Kidney epithelial cell (primary cell): ENCODE results near the gene IPPK. TPM values are rescaled to one million over a fixed set of nuclear protein-coding genes. Genes with fewer than 3 reads are reported as not detected.

ENCODE experiments used
- DNase-seq: peaks from one replicate; pipeline ENCODE4 v3.0.0-alpha.2; 2010; ENCODE audit warnings: low read depth
- H3K27me3 ChIP-seq: 2 replicates; pipeline ENCODE4 v1.6.0; 2011; ENCODE audit warnings: low read length; ENCODE audit not compliant: control insufficient read depth, insufficient read depth
- H3K36me3 ChIP-seq: 2 replicates; pipeline ENCODE4 v1.5.1; 2011; ENCODE audit warnings: low read length; ENCODE audit not compliant: control insufficient read depth, insufficient read depth
- H3K4me3 ChIP-seq: 2 replicates; pipeline ENCODE4 v1.5.1; 2011; ENCODE audit warnings: low read depth, mild to moderate bottlenecking, control low read depth, low read length
- total RNA-seq: library from RNA; depleted of rRNA; stranded (reverse); fragments of >200 nt; gene quantifications from 2 replicates; pipeline ENCODE4 v1.2.3, GENCODE V29; 2015
- TF ChIP-seq, protein P1 (sequence below): IDR thresholded peaks from 2 replicates; pipeline ENCODE4 v1.5.1; 2011; ENCODE audit warnings: mild to moderate bottlenecking, moderate library complexity, low read length, control low read depth, inconsistent platforms; ENCODE audit not compliant: insufficient read depth, poor library complexity, severe bottlenecking

The IPPK gene
- total RNA-seq, 1 donor from 2014 or later: 8.5 TPM

DNA sequence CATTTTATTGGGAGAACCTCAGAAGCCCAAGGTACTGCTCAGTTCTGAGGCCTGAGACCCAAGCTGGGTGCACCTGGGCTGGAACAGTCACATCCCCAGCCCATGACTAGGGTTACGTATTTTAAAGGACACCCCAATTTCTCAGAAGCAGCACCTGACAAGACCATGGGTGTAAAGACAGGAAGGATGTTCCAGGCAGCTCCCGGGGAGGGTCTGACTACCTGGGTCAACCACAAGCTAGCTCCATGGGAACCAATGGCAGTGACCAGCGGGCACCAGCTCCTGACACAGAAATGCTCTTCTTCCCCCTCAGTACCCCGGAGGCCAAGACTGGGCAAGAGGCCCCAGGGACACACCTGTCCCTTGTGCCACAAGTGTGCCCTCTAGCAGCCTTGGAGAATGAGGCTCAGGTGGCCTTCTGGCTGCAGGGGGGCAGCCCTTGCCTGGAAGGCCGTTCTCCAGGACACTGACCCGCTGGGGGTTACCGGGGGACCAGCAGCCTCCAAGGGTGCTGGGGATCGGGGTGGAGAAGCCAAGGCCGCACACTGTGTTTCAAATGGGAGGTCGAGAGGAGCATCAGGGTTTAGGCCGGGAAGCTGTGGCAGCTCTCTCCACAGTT is 52.6 kb downstream of the IPPK start:
- no peak for DNase-seq
- Histone ChIP-seq H3K36me3 (peaks cover 2% of the 10 kb centered on the region), H3K4me3 (no peak overlapping the region), H3K27me3 (no peaks in the 10 kb centered on the region)
- TF ChIP-seq, protein P1, sequence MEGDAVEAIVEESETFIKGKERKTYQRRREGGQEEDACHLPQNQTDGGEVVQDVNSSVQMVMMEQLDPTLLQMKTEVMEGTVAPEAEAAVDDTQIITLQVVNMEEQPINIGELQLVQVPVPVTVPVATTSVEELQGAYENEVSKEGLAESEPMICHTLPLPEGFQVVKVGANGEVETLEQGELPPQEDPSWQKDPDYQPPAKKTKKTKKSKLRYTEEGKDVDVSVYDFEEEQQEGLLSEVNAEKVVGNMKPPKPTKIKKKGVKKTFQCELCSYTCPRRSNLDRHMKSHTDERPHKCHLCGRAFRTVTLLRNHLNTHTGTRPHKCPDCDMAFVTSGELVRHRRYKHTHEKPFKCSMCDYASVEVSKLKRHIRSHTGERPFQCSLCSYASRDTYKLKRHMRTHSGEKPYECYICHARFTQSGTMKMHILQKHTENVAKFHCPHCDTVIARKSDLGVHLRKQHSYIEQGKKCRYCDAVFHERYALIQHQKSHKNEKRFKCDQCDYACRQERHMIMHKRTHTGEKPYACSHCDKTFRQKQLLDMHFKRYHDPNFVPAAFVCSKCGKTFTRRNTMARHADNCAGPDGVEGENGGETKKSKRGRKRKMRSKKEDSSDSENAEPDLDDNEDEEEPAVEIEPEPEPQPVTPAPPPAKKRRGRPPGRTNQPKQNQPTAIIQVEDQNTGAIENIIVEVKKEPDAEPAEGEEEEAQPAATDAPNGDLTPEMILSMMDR: no peak

DNA sequence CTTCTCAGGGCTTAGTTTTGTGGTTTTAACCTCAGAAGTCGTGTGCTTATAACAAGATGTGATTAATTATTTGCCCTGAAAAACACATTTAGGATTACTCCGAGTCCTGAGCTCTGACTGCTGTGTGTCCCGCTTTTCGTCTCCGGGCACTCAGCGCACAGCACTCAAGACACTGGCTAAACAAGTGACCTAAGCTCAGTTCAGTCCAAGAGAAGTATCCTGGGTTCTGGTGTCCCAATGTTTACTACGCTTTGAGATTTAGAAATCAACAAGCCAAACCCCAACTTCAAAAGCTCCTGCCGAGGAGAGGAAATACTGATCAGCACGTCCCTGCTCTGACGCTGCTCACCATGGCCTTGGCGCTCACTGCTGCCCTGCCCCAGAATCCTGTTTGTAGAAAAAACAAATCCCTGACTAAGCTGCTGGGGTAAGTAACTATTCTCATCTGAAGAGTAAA is 53.2 kb downstream of the IPPK start:
- H3K36me3 ChIP-seq: peaks cover 2% of the 10 kb centered on the region

DNA sequence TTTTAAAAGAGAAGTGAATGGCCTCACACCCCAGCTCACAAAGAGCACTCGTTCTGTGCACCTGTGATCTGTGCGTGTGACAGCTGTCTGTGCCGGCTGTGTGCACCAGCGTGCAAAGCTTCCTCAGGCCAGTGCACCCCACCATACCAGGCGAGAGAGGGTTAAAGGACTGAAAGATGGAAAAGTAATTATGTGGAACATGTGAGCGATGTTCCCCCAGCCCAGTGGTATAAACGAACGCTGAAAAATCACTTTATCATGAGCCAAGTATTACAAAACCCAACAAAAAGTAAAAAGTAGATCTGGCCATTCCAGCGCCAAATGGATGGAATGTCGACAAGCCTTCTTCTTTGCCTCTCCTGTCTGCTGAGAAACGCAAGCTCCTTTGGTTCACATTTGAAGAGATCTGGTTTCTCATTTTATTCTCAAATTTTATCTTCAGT is 53.7 kb downstream of the IPPK start:
- TF ChIP-seq, protein P1: no peak
- DNase-seq: no peak
- H3K36me3 ChIP-seq: peaks cover 2% of the 10 kb centered on the region
- no peaks in the 10 kb centered on the region for H3K27me3 ChIP-seq
- H3K4me3 ChIP-seq: no peak overlapping the region

More for the DNA sequence above, 53.2 kb downstream of the IPPK start:
- TF ChIP-seq, protein P1: no peak
- H3K4me3 ChIP-seq: no peak overlapping the region
- DNase-seq: no peak
- no peaks in the 10 kb centered on the region for H3K27me3 ChIP-seq

DNA sequence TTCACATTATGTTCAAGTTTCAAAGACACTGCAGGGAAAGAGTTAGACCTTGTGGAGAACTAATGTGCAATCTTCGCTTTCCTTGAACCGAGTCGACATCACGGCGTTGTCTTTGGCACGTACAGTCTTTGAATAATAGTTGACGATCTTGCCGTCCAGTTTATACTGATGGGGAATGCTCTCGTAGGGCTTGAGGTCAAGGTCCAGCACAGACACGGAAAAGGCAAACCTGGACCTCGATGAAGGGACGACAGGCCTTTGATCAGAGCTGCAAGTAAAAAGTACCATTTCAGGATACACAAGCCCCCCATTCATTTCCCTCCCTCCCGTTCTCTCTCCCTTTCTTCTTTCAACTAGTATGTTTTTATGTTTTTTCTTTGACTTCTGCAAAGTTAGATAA is 54.1 kb downstream of the IPPK start:
- Histone ChIP-seq H3K4me3 (no peak overlapping the region), H3K27me3 (no peaks in the 10 kb centered on the region), H3K36me3 (peaks cover 2% of the 10 kb centered on the region)
- TF ChIP-seq, protein P1: no peak
- no peak for DNase-seq

DNA sequence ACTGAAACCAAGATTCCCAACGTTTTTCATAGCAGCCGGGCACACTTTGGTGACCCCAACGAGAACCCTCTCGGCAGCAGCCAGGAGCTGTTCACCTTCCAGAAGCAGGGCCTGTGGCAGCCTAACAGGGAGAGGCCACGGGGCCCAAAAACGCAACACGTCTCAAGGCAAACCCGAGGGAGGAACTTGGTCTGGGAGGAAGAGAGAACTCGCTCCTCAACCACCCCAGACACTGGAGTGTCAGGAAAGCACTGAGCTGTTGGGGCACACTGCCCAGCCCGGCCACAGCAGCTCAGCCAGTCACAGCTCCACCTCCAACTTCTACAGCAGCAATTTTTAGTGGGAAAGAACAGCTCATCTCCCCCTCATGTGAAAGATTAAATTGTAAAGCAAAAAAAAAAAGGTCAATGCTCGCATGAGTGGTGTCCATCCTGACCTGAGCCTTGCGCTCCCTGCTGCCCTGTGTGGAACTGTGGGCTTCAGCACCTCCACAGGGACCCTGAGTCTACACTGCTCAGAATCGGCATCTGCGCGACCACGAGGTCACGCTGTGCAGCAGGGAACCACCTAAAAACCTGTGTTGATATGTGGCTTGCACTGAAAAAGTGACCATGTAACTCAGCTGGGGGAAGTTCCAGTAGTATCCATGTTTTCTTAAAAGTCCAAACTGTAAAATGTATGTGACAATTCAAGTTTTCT is 55.0 kb downstream of the IPPK start:
- H3K4me3 ChIP-seq: no peak overlapping the region
- TF ChIP-seq, protein P1: no peak
- H3K36me3 ChIP-seq: peaks cover 2% of the 10 kb centered on the region
- DNase-seq: no peak
- no peaks in the 10 kb centered on the region for H3K27me3 ChIP-seq

DNA sequence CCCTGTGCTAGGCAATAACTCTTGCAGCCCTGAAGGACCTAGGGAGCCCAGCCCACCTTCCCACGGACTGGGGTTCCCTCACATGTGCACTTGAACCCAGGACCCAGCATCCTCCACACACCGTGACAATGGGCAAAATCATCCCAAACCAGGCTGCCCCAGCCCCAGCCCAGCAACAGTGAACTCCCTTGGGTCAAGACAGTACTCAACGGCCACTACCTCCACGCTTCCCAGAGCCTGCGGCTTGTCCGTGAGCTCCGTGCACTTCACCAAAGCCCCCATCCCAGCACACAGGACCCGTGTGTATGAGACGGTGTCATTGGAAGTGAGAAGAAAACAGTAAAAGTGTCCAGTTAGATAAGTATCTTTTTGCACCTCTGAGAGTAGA is 55.8 kb downstream of the IPPK start:
- H3K4me3 ChIP-seq: no peak overlapping the region
- H3K27me3 ChIP-seq: no peaks in the 10 kb centered on the region
- peaks cover 2% of the 10 kb centered on the region for H3K36me3 ChIP-seq
- TF ChIP-seq, protein P1: no peak
- DNase-seq: no peak
